GM18520 (cell line): ENCODE results near the gene IRF1.

Source experiments
- ATAC-seq: cut with Tn5 transposase; IDR thresholded peaks from one replicate; pipeline ENCODE4 v1.9.1; 2021; ENCODE audit not compliant: unreplicated experiment

The IRF1 gene

DNA sequence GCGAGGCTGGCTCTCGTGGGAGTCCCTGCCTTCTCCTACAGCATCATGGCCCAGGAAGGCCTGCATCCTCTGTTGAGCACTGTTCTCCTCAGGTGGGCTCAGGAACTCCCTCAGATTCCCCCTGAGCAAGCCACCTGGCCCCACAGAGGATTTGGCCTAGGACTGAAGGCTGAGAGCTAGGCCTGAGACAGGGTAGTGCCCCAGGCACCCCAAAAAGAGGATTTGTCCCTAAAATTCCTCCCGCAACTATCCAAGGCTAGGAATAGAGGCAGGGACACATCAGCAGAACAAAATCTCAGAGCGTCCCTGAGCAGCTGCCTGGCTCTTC is 11.0 kb upstream of the IRF1 start:
- ATAC-seq: no peak

DNA sequence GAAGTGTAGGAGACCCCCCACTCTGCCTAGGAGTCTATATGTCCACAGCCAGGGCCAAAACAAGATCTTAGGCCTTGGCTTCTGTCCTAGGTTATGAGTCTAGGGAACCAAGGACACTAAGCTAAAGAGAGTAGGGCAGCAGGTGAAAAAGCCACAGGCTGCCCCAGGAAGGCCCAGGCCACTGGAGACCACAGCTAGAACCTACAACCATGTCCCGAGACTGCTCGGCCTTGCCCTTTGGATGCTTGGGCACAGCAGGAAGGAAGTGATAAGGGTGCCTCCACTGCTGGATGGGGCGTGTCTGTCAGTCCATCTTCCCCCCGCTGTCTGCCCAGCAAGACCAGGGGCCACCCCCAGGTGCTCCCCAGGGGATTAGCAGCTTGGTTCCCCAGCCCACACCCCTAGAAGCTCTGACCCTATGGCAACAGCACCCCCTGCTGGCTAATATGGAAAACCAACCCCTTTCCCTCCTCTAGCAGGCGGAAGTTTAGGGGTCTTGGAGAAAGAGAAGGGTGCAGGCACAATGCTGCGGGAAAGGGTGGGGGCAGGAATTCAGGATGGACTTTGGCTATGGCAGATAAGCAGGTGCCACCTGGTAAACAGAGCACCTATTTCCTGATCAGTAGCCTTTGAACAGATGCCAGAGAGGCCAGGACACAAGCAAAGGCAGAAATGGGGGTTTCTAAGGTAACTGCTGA is 10.5 kb upstream of the IRF1 start:
- ATAC-seq: peak; percentile 26

- ATAC-seq: no peak
Observed at GRCh38 chr5:132500244-132500930, 9.8 kb upstream of the IRF1 start.

DNA sequence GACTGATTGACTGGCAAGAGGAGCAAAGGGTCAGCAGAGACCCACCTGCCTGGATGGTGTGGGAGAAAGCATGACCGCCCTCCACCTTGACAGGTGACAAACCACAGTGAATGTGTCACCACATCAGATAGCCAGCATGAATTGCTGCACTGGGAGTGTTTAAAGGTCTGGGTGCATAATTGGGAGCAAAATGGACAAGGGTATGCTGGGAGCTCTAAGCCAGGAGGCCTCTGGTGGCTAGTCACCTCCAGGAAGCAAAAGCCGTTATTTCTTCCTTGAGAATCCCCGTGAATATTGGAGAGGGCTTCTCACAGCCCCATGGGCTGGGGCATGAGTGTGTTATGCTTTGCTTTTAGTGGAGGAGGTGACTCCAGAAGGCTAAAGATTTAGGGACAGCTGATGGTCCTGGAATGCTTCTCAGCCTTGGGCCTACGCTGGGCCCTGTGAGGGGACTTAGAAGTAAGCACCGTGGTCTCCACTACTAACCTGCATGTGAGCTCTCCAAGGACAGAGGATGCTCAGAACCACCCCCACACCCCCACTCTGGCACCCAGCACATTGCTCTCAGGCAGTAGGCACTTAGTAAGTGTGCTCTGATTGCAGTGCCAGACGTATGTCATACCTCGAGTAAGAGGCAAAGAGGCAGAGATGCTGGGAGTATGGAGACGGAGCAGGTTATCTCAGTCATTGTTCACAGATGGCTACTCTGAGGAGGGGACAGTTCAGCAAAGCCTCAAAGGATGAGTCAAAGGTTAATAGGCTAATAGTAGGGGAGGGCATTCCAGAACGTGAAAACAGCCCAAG is 9.1 kb upstream of the IRF1 start:
- ATAC-seq: no peak

- ATAC-seq: no peak
Observed at GRCh38 chr5:132498686-132499271, 8.2 kb upstream of the IRF1 start.

DNA sequence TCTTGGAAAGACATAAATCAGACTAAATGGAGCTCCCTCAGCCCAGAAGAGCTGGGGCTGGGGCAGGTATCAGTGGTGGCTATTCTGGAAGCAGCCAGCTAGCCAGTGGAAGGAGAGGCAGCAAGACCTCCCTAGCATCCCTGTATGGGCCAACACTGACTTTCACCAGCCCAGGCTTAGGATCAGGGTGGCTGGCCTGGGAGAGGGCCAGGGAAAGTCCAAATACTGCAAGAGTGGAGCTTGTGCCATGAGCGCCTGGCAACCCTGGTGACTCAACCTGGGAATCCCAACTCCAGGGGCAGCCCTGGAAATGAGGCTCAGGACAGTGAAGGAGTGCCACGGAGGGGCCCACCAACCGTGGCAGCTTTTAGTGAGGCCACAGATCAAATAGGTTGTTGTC is 7.6 kb upstream of the IRF1 start:
- no peak for ATAC-seq

DNA sequence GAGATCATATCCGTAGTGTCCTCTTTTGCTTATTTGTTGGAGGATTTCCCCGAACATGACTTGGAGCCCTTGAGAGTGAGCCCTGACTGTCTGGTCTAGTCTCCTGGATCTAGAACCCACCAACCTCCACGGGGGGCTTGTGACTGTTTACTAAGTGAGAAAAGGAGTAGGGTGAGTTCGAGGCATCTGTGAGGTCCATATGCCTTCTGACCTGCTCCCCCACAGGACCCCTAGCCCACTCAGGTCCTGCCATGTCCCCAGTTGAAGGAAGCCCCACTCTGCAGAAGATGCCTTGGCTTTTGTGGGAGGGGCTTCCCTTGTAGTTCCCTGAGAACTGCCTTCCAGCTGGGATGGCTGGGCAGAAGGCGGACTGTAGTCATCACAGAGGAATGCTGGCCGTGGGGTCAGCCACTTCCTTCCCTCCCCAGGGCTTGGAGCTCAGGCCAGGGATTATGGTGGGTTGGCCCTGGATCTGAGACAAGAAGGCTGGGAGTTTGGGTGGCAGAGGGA is 7.0 kb upstream of the IRF1 start:
- no peak for ATAC-seq

- ATAC-seq: peak; percentile 24
Observed at GRCh38 chr5:132496631-132497487, 6.3 kb upstream of the IRF1 start.

DNA sequence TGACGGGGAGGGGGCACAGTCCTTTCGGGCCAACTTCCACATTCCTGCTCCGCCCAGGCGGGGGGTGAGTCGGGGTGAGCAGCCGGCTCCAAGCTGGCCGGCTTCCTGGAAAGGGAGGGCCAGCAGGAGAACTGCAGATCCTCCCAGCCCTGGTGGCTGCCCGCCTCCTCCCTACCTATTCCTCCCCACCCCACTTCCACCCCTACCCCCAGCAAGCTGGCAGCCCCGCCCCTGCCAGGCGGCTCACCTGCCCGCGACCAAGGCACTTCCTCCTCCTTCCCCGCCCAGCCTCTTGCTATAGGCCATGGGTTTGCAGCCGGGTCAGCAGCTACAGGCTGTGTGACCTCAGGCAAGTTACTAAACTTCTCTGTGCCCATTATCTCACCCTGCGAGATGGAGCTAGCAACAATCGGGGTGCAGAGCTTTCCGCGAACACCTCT is 5.6 kb upstream of the IRF1 start:
- peak; percentile 30 for ATAC-seq

DNA sequence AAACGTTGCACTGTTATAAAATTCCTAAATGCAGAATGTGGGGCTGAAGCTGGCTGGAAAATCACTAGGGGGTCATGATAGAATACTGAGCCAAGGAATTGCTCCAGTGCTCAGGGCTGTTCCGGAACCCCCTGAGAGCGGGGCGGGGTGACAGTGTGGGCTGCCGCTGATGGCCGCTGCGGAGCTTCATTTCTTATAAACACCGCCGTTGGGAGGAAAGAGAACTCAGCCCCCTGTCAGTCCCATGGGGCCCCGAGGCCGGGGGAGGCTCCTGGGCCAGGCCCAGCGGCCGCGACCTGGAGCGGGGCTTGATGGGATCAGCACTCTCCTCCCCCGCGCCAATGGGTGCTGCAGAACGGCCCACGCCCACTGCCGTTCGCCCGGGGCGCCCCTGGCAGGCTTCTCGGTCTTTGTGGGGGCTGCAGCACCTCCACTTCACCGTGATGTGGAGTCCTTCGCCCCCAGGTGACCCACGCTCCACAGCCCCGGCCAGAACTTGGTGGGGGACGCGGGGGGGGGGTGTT is 5.2 kb upstream of the IRF1 start:
- no peak for ATAC-seq

- no peak for ATAC-seq
Observed at GRCh38 chr5:132493821-132494220, 3.2 kb upstream of the IRF1 start.

GRCh38 chr5:132493241-132493640 is 2.7 kb upstream of the IRF1 start:
- ATAC-seq: no peak

- no peak for ATAC-seq
Observed at GRCh38 chr5:132492386-132493125, 2.0 kb upstream of the IRF1 start.

DNA sequence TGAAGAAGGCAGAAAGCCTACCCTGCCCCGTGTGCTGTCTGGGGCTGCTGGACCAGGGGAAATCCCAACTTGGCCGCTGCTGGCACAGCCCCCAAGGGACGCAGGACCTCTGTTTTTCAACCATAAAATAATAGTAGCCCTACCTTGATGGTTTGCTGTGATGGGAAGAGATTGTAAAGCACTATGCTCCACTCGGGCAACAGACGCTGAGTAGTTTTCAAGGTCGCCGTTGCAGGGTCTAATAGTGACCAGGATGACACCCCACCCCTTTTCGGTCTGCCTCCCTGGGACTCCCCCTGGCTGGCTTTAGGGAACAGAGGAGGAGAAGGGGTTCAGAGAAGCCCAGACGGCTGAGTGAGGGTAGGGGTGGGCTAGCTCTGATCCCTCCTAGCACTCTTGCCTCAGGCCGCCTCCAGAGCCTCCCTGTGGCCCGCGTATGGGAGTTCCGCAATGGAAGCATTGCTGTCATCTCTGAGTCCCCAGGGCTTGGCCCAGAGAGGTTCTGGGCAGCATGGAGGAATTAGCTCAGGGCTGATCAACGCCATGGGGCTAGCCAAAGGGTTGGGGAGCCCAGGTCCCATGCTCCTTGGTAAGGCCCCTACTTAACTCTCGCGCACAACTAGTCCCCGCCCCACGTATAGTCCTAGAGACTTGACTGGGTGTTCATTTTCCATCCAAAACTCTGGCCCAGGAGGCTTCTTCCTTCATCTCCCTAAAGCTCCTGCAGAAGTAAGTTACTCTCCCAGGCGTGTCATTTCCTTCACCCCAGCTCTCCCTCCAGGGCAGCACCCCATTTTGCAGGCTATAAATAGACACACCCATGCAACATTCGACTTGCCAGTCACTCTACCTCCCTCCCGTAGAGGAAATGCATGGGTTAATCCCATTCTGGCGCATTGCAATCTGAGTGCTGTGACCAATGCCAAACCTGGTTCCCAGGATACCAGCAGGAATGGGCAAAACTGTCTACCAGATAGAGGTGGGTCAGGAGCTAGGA is 1.1 kb upstream of the IRF1 start:
- peak; percentile 8 for ATAC-seq

DNA sequence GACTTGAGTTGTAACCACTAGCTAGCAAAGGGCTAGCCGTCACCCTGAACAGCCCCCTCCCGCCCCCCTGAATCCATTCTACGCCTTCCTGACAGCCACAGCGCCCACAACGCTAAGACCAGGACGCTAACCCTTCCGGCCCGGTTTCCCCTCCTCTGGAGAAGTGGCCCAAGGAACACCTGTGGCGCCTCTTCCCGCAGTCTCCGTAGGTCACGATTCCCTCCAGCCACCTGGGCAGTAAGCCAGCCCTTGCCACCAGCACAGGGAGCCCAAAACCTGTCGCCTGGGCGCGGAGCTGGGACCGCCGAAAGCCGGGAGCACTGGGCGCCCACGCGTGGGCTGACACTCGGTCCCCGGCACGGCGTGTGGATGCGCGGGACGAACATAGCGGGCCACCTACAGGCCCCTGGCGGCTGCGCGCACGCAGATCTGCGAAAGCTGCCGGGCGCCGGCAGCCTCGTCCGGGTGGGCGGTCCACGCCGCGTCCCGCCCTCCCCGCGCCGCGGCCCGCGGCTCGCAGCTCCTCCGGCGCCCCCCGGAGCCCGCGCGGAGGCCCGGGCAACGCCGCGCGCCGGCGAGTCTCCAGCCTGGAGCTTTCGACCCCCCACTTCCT is 596 bp downstream of the IRF1 start:
- ATAC-seq: peak; percentile 13

DNA sequence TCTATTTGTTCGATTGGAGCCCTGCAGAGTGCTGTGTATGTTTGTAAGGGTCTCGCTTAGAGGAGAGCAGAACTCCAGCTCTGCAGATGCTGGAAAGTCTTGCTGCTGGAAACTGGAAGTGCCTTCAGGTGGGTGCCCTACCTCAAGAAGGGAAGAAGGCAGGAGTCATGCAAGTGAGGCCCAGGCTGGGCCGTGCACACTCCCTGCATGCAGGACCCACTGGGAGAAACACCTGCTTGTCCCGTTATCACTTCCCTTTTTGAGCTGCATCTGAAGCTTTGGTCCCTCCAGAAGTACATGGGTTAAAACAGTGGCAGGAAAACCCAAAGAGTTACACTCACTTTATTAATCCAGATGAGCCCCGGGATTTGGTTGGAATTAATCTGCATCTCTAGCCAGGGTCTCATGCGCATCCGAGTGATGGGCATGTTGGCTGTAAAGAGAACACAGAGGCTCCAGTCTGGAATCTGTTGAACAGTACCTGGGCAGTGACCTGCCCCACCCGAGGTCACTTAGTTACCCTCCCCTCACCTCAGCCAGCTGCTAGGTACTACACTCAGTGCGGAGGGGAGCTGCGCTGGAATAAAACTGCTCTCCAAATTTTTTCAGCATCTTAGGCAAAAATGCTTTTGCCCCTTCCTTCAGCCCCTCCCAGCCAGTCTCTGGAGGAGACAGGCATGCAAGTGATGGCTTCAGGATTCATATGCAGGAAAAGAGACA is 1.4 kb downstream of the IRF1 start:
- ATAC-seq: no peak

- no peak for ATAC-seq
Observed at GRCh38 chr5:132488590-132488989, 2.0 kb downstream of the IRF1 start.
